HCT116 (cell line): Measurements from ENCODE around the gene PKP1. TPM values are rescaled to one million over a fixed set of nuclear protein-coding genes. Genes with fewer than 3 reads are reported as not detected.

ENCODE experiments used
- ATAC-seq: fragments of 200-7000 bp; cut with Tn5 transposase; 2 replicates; pipeline ENCODE4 v1.9.1; 2020; ENCODE audit warnings: mild to moderate bottlenecking, moderate library complexity
- BruUV-seq: library from RNA; stranded (reverse); fragments of 400-500 nt; replicated peaks from 2 replicates; lab custom pipeline; 2021; lab: Mats Ljungman, UMichigan
- CTCF ChIA-PET: fragments of 300-600 bp; sonication (Branson Sonifier 250); formaldehyde crosslinking; loops from one replicate; lab custom pipeline; 2021; ENCODE audit warnings: antibody characterized with exemption; lab: Charles Lee
- POLR2A ChIA-PET: fragments of 300-600, 350-600 bp; sonication (Branson Sonifier 250); formaldehyde crosslinking; loops from one replicate; lab custom pipeline; 2021; ENCODE audit warnings: antibody characterized with exemption; lab: Charles Lee
- RAD21 ChIA-PET, 2 experiments: fragments of 300-600 bp; sonication (Branson Sonifier 250); formaldehyde crosslinking; loops; one replicate each; lab custom pipeline; 2023; ENCODE audit warnings: low total read pairs in 2 of 2; ENCODE audit not compliant: uncharacterized antibody in 2 of 2, unreplicated experiment in 2 of 2, low non-redundant PET in 1 of 2; lab: Charles Lee
- DNase-seq: peaks from one replicate; pipeline ENCODE4 v3.0.0-alpha.2; 2010; ENCODE audit warnings: low read depth, low spot score
- H2AFZ ChIP-seq: fragments of 200-600 bp; shearing (Covaris generic), sonication (generic); 2 replicates; pipeline ENCODE4 v1.6.1; 2017; ENCODE audit warnings: low read depth, mixed run types, mixed read lengths, antibody characterized with exemption, low read length; ENCODE audit not compliant: poor library complexity, severe bottlenecking
- H3K27ac ChIP-seq: 2 replicates; pipeline ENCODE4 v1.5.1; 2012; ENCODE audit warnings: low read depth, low read length
- H3K27me3 ChIP-seq: fragments of 200-600 bp; sonication (generic); 2 replicates; pipeline ENCODE4 v1.6.1; 2016; ENCODE audit warnings: mixed run types, low read length, mixed read lengths; ENCODE audit not compliant: insufficient read depth
- H3K36me3 ChIP-seq, 2 experiments: fragments of 200-500 bp in 1 of 2; fragments of 200-600 bp in 1 of 2; sonication (Bioruptor generic) in 1 of 2; sonication (generic) in 1 of 2; 2 replicates each; pipeline versions ENCODE4 v1.5.1 to v1.6.1; 2014 to 2016; ENCODE audit warnings: low read length in 2 of 2, inconsistent platforms in 1 of 2, mixed read lengths in 1 of 2, mixed run types in 1 of 2; ENCODE audit not compliant: insufficient read depth in 2 of 2, control insufficient read depth in 1 of 2
- H3K4me1 ChIP-seq, 2 experiments: fragments of 200-600 bp in 1 of 2; sonication (generic) in 1 of 2; 2 replicates each; pipeline versions ENCODE4 v1.5.1 to v1.6.1; 2012 to 2017; ENCODE audit warnings: low read length in 2 of 2, inconsistent platforms in 1 of 2, mild to moderate bottlenecking in 1 of 2, mixed read lengths in 1 of 2, mixed run types in 1 of 2, moderate library complexity in 1 of 2; ENCODE audit not compliant: insufficient read depth in 2 of 2, control insufficient read depth in 1 of 2
- H3K4me2 ChIP-seq: fragments of 200-600 bp; sonication (generic); 2 replicates; pipeline ENCODE4 v1.6.1; 2017; ENCODE audit warnings: mixed run types, low read length, mixed read lengths
- H3K4me3 ChIP-seq, 2 experiments: fragments of 200-600 bp in 1 of 2; sonication (generic) in 1 of 2; replicated peaks in 1 of 2; 2 replicates each; pipeline ENCODE4 v1.5.1; 2011 to 2016; ENCODE audit warnings: low read length in 2 of 2, control low read depth in 1 of 2, low read depth in 1 of 2, mild to moderate bottlenecking in 1 of 2, mixed read lengths in 1 of 2, mixed run types in 1 of 2
- H3K79me2 ChIP-seq: fragments of 200-600 bp; sonication (generic); 2 replicates; pipeline ENCODE4 v1.6.1; 2017; ENCODE audit warnings: mild to moderate bottlenecking, mixed run types, low read length, moderate library complexity, mixed read lengths; ENCODE audit not compliant: insufficient read depth
- H3K9ac ChIP-seq: fragments of 200-600 bp; sonication (generic); 2 replicates; pipeline ENCODE4 v1.6.1; 2016; ENCODE audit warnings: low read length, mixed read lengths
- H3K9me2 ChIP-seq: fragments of 200-600 bp; sonication (generic), shearing (Covaris generic); 2 replicates; pipeline ENCODE4 v1.6.1; 2017; ENCODE audit warnings: mixed run types, mild to moderate bottlenecking, moderate library complexity; ENCODE audit not compliant: insufficient read depth
- H3K9me3 ChIP-seq, 2 experiments: fragments of 200-500 bp in 1 of 2; fragments of 200-600 bp in 1 of 2; sonication (Bioruptor generic) in 1 of 2; sonication (generic) in 1 of 2; 2 replicates each; pipeline ENCODE4 v1.6.1; 2014 to 2017; ENCODE audit warnings: low read length in 2 of 2, mixed read lengths in 2 of 2, inconsistent platforms in 1 of 2, low read depth in 1 of 2, mild to moderate bottlenecking in 1 of 2, mixed run types in 1 of 2, moderate library complexity in 1 of 2; ENCODE audit not compliant: control insufficient read depth in 1 of 2, insufficient read depth in 1 of 2
- H4K20me1 ChIP-seq: fragments of 200-600 bp; sonication (generic), shearing (Covaris generic); 2 replicates; pipeline ENCODE4 v1.6.1; 2017; ENCODE audit warnings: mixed run types, mild to moderate bottlenecking, moderate library complexity; ENCODE audit not compliant: insufficient read depth
- CBX3 ChIP-seq: IDR thresholded peaks from 2 replicates; pipeline ENCODE4 v1.6.1; 2012; ENCODE audit warnings: low read depth
- CEBPB ChIP-seq: IDR thresholded peaks from 2 replicates; pipeline ENCODE4 v1.6.1; 2012; ENCODE audit warnings: low read depth
- EGR1 ChIP-seq: IDR thresholded peaks from 2 replicates; pipeline ENCODE4 v1.6.1; 2012; ENCODE audit warnings: low read depth
- ELF1 ChIP-seq: IDR thresholded peaks from 2 replicates; pipeline ENCODE4 v1.6.1; 2012; ENCODE audit warnings: low read depth, borderline replicate concordance
- EZH2 ChIP-seq: fragments of 200-600 bp; sonication (generic); IDR thresholded peaks from 2 replicates; pipeline ENCODE4 v1.6.1; 2017; ENCODE audit warnings: antibody characterized with exemption, mixed run types
- EZH2phosphoT487 ChIP-seq: fragments of 200-600 bp; IDR thresholded peaks from 2 replicates; pipeline ENCODE4 v1.6.1; 2018; ENCODE audit warnings: antibody characterized with exemption, borderline replicate concordance
- FOSL1 ChIP-seq: IDR thresholded peaks from 2 replicates; pipeline ENCODE4 v1.6.1; 2012; ENCODE audit warnings: low read depth
- JUND ChIP-seq: IDR thresholded peaks from 2 replicates; pipeline ENCODE4 v1.6.1; 2012
- RAD21 ChIP-seq: IDR thresholded peaks from 2 replicates; pipeline ENCODE4 v1.6.1; 2012; ENCODE audit warnings: low read depth, mild to moderate bottlenecking
- SIN3A ChIP-seq: IDR thresholded peaks from 2 replicates; pipeline ENCODE4 v1.6.1; 2012; ENCODE audit warnings: low read depth
- SRF ChIP-seq: IDR thresholded peaks from 2 replicates; pipeline ENCODE4 v1.6.1; 2012; ENCODE audit warnings: low read depth
- YY1 ChIP-seq: IDR thresholded peaks from 2 replicates; pipeline ENCODE4 v1.6.1; 2011; ENCODE audit warnings: low read length, low read depth, moderate library complexity, mild to moderate bottlenecking; ENCODE audit not compliant: insufficient replicate concordance; ENCODE audit errors: extremely low read depth
- intact Hi-C: fragments of 100-400 bp; cut with micrococcal nuclease; formaldehyde crosslinking; loops from 2 replicates; pipeline ENCODE4 v1.10.0; 2022
- total RNA-seq: library from RNA; stranded (reverse); gene quantifications from one replicate; pipeline ENCODE4 v1.2.1, GENCODE V29; 2021; ENCODE audit not compliant: unreplicated experiment
- TF ChIP-seq, protein P1 (sequence below): IDR thresholded peaks from 2 replicates; pipeline ENCODE4 v1.6.1; 2012
- TF ChIP-seq, protein P2 (sequence below): IDR thresholded peaks from 2 replicates; pipeline ENCODE4 v1.6.1; 2012; ENCODE audit warnings: low read depth
- TF ChIP-seq, protein P3 (sequence below), 3 experiments: fragments of 200-600 bp in 1 of 3; sonication (generic) in 1 of 3; IDR thresholded peaks in 2 of 3; conservative IDR thresholded peaks in 1 of 3; 2 replicates each; pipeline ENCODE4 v1.5.1; 2012 to 2017; ENCODE audit warnings: low read depth in 2 of 3, low read length in 2 of 3, antibody characterized with exemption in 1 of 3, borderline replicate concordance in 1 of 3, control low read depth in 1 of 3, mild to moderate bottlenecking in 1 of 3, mixed read lengths in 1 of 3, mixed run types in 1 of 3, moderate library complexity in 1 of 3; ENCODE audit not compliant: insufficient read depth in 1 of 3

Gene PKP1
- total RNA-seq, 1 experiment from 2014 or later: 0.07 TPM

DNA sequence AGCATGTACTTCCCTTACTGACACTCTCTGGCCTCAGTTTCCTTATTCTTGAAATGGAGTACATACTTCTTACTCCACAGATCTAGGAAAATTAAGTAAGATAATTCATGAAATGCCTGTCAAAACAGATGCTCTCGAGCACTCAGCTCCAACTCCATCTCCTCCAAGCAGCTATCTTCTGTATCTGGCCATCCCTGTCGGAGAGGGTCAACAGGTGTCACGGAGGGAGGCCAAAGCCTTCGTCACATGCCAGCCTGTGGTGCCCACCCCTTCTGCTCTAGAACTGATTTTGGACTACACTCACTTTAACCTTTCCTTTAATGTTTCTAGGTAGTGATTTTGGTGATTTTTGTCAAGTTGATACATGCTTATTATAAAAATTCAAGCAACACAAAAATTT, 18.8 kb upstream of the PKP1 start:
- CTCF ChIA-PET: no interaction called here
- H3K4me3 ChIP-seq: no peak overlapping the region
- H3K27ac ChIP-seq: no peak overlapping the region
- BruUV-seq: no TSS peak
- H2AFZ ChIP-seq: no peak overlapping the region
- H3K79me2 ChIP-seq: no peaks in the 10 kb centered on the region
- H4K20me1 ChIP-seq: no peaks in the 10 kb centered on the region
- no peaks in the 10 kb centered on the region for H3K9me2 ChIP-seq
- ATAC-seq: no peak
- RAD21 ChIA-PET: no interaction called here
- H3K36me3 ChIP-seq: no peaks in the 10 kb centered on the region
- intact Hi-C loops: no loop called here
- H3K4me2 ChIP-seq: no peak overlapping the region
- H3K9me3 ChIP-seq: no peaks in the 10 kb centered on the region
- no peak overlapping the region for H3K9ac ChIP-seq
- TF ChIP-seq, protein P1, sequence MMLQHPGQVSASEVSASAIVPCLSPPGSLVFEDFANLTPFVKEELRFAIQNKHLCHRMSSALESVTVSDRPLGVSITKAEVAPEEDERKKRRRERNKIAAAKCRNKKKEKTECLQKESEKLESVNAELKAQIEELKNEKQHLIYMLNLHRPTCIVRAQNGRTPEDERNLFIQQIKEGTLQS: no peak
- no peak for TF ChIP-seq SIN3A
- TF ChIP-seq, protein P2, sequence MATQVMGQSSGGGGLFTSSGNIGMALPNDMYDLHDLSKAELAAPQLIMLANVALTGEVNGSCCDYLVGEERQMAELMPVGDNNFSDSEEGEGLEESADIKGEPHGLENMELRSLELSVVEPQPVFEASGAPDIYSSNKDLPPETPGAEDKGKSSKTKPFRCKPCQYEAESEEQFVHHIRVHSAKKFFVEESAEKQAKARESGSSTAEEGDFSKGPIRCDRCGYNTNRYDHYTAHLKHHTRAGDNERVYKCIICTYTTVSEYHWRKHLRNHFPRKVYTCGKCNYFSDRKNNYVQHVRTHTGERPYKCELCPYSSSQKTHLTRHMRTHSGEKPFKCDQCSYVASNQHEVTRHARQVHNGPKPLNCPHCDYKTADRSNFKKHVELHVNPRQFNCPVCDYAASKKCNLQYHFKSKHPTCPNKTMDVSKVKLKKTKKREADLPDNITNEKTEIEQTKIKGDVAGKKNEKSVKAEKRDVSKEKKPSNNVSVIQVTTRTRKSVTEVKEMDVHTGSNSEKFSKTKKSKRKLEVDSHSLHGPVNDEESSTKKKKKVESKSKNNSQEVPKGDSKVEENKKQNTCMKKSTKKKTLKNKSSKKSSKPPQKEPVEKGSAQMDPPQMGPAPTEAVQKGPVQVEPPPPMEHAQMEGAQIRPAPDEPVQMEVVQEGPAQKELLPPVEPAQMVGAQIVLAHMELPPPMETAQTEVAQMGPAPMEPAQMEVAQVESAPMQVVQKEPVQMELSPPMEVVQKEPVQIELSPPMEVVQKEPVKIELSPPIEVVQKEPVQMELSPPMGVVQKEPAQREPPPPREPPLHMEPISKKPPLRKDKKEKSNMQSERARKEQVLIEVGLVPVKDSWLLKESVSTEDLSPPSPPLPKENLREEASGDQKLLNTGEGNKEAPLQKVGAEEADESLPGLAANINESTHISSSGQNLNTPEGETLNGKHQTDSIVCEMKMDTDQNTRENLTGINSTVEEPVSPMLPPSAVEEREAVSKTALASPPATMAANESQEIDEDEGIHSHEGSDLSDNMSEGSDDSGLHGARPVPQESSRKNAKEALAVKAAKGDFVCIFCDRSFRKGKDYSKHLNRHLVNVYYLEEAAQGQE: no peak
- no peak for TF ChIP-seq CEBPB
- no peak for TF ChIP-seq EGR1
- TF ChIP-seq, protein P3, sequence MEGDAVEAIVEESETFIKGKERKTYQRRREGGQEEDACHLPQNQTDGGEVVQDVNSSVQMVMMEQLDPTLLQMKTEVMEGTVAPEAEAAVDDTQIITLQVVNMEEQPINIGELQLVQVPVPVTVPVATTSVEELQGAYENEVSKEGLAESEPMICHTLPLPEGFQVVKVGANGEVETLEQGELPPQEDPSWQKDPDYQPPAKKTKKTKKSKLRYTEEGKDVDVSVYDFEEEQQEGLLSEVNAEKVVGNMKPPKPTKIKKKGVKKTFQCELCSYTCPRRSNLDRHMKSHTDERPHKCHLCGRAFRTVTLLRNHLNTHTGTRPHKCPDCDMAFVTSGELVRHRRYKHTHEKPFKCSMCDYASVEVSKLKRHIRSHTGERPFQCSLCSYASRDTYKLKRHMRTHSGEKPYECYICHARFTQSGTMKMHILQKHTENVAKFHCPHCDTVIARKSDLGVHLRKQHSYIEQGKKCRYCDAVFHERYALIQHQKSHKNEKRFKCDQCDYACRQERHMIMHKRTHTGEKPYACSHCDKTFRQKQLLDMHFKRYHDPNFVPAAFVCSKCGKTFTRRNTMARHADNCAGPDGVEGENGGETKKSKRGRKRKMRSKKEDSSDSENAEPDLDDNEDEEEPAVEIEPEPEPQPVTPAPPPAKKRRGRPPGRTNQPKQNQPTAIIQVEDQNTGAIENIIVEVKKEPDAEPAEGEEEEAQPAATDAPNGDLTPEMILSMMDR (IDR thresholded peaks at IDR 0.05 in 2 of 3, conservative IDR thresholded peaks at IDR 0.05 in 1 of 3; ENCODE audit: borderline replicate concordance in 1 of 3, insufficient read depth in 1 of 3, low read depth in 2 of 3, low read length in 2 of 3): no peak
- no peak for TF ChIP-seq RAD21
- no peak for TF ChIP-seq FOSL1
- no peak for TF ChIP-seq CBX3
- no peak for TF ChIP-seq EZH2
- TF ChIP-seq ELF1: no peak
- TF ChIP-seq JUND: no peak
- TF ChIP-seq SRF: no peak
- TF ChIP-seq YY1: no peak
- no peak for TF ChIP-seq EZH2phosphoT487
- POLR2A ChIA-PET: no interaction called here
- peaks cover 7 to 46% of the 10 kb centered on the region in 2 experiments for H3K4me1 ChIP-seq
- DNase-seq: no peak
- H3K27me3 ChIP-seq: 0 out of 2 replicates have a peak, but pooled peaks cover 2% of the 10 kb centered on the region
